GM21526 (cell line): Measurements from ENCODE around the gene GPR171.

Source experiments
- ATAC-seq: cut with Tn5 transposase; IDR thresholded peaks from one replicate; pipeline ENCODE4 v1.9.1; 2021; ENCODE audit warnings: moderate library complexity; ENCODE audit not compliant: unreplicated experiment, low FRiP score

Gene GPR171

GRCh38 chr3:151182349-151183079 is 20.5 kb downstream of the GPR171 start:
- ATAC-seq, result no peak

- ATAC-seq, result no peak
These were observed 24.7 kb downstream of the GPR171 start for GRCh38 chr3:151178208-151178845.

GRCh38 chr3:151175952-151176351 is 27.1 kb downstream of the GPR171 start:
- no peak for ATAC-seq

- ATAC-seq, result no peak
These were observed 28.7 kb downstream of the GPR171 start for GRCh38 chr3:151174351-151174750.

GRCh38 chr3:151171145-151171757 is 31.8 kb downstream of the GPR171 start:
- ATAC-seq, result peak; percentile 52

GRCh38 chr3:151169948-151170679 is 32.9 kb downstream of the GPR171 start:
- ATAC-seq, result peak; percentile 34

GRCh38 chr3:151169262-151169947 is 33.6 kb downstream of the GPR171 start:
- ATAC-seq, result peak; percentile 58

- ATAC-seq, result peak; percentile 49
These were observed 34.5 kb downstream of the GPR171 start for GRCh38 chr3:151168269-151169094.

- ATAC-seq, result no peak
These were observed 36.9 kb downstream of the GPR171 start for GRCh38 chr3:151166161-151166560.

- no peak for ATAC-seq
These were observed 37.8 kb downstream of the GPR171 start for GRCh38 chr3:151165226-151165625.

- no peak for ATAC-seq
These were observed 43.2 kb downstream of the GPR171 start for GRCh38 chr3:151159806-151160205.

GRCh38 chr3:151156618-151157216 is 46.3 kb downstream of the GPR171 start:
- ATAC-seq, result peak; percentile 72

- ATAC-seq, result no peak
These were observed 47.4 kb downstream of the GPR171 start for GRCh38 chr3:151155409-151156128.

GRCh38 chr3:151154566-151154965 is 48.5 kb downstream of the GPR171 start:
- no peak for ATAC-seq

GRCh38 chr3:151152455-151153079 is 50.4 kb downstream of the GPR171 start:
- ATAC-seq, result no peak
